ENCODE data around the gene MSANTD3. TPM values are rescaled to one million over a fixed set of nuclear protein-coding genes. Genes with fewer than 3 reads are reported as not detected.
A peak's percentile ranks its signal among the peaks of the same experiment; 100 is the strongest.

The MSANTD3 gene
- total and polyA plus RNA-seq, 2 of the 4 experiments (the other 2 are of a cell fraction) = 45.5 to 55.9 TPM

GRCh38 chr9:100440071-100440470 is 13.1 kb downstream of the MSANTD3 start:
- no peak overlapping the region for H2AK5ac ChIP-seq (ENCODE audit: low read depth, low read length)
- no peak overlapping the region for H3K18ac ChIP-seq (ENCODE audit: low read depth, low read length)
- no peak overlapping the region for H4K8ac ChIP-seq (ENCODE audit: low read depth in 2 of 2, low read length in 2 of 2)
- dilution Hi-C loops (cut with HindIII; ENCODE audit: low sequenced_read_pairs, unreplicated experiment) = no loop called here
- no peak overlapping the region for H2BK20ac ChIP-seq (ENCODE audit: low read depth, low read length)
- H3K4me2 ChIP-seq (ENCODE audit: low read depth, low read length) = no peak overlapping the region
- no CpG with 5 or more reads among the region's 3 CpGs for WGBS, 2 experiments (ENCODE audit: extremely low coverage in 2 of 2, insufficient read length in 1 of 2)
- ATAC-seq (ENCODE audit: low read depth) (peak; percentile 68), DNase-seq (peak; percentile 76)
- no peak for TF ChIP-seq BHLHE40 (IDR thresholded peaks at IDR 0.05; ENCODE audit: low read depth, low read length)
- TF ChIP-seq SMC3 (IDR thresholded peaks at IDR 0.05; ENCODE audit: low read depth, low read length) = no peak
- no peak for TF ChIP-seq ELK1 (IDR thresholded peaks at IDR 0.05; ENCODE audit: borderline replicate concordance, low read depth, low read length)
- TF ChIP-seq CHD1 (IDR thresholded peaks at IDR 0.05; ENCODE audit: low read depth, low read length) = no peak
- TF ChIP-seq RAD21 (IDR thresholded peaks at IDR 0.05; ENCODE audit: low read length) = no peak
- TF ChIP-seq RCOR1 (IDR thresholded peaks at IDR 0.05; ENCODE audit: insufficient replicate concordance, low read length) = peak; percentile 77
- TF ChIP-seq NFE2L2 (IDR thresholded peaks at IDR 0.05; ENCODE audit: low read depth, low read length) = no peak
- no peak for TF ChIP-seq MXI1 (IDR thresholded peaks at IDR 0.05; ENCODE audit: borderline replicate concordance, low read depth, low read length)
- no peak for TF ChIP-seq POLR2A (IDR thresholded peaks at IDR 0.05; ENCODE audit: low read depth, low read length)
- TF ChIP-seq CTCF (conservative IDR thresholded peaks at IDR 0.05; ENCODE audit: low read depth, low read length) = no peak
- no peak for TF ChIP-seq MAZ (IDR thresholded peaks at IDR 0.05; ENCODE audit: borderline replicate concordance, low read depth, low read length)
- TF ChIP-seq FOS (IDR thresholded peaks at IDR 0.05; ENCODE audit: low read depth, low read length) = peak; percentile 23; the same call in 1 of the 2 replicates
- TF ChIP-seq USF2 (IDR thresholded peaks at IDR 0.05; ENCODE audit: low read depth, low read length) = no peak
- TF ChIP-seq MAFK (IDR thresholded peaks at IDR 0.05; ENCODE audit: low read depth, low read length) = peak; percentile 71
- peak; percentile 93 for TF ChIP-seq CEBPB (IDR thresholded peaks at IDR 0.05; ENCODE audit: low read depth, low read length)
- no peak for TF ChIP-seq RFX5 (IDR thresholded peaks at IDR 0.05; ENCODE audit: low read depth, low read length)
- H3K36me3 ChIP-seq (ENCODE audit: control insufficient read depth, insufficient read depth, low read length) = peaks cover 13% of the 10 kb centered on the region
- no peak overlapping the region for H4K5ac ChIP-seq (ENCODE audit: low read depth, low read length)
- peaks cover 5 to 59% of the 10 kb centered on the region in 2 experiments; a peak in 3 of 4 replicates for H3K79me1 ChIP-seq (ENCODE audit: low read depth in 1 of 2, low read length in 2 of 2)
- H3K9ac ChIP-seq (ENCODE audit: low read depth, low read length) = no peak overlapping the region
- H3K27ac ChIP-seq (ENCODE audit: insufficient read depth, low read length) = no peak overlapping the region
- peaks cover 10% of the 10 kb centered on the region for H3K4me1 ChIP-seq (ENCODE audit: control insufficient read depth, insufficient read depth, low read length)
- no peak overlapping the region for H2AK9ac ChIP-seq (replicated peaks; ENCODE audit: low read depth, low read length, poor library complexity)
- no peak overlapping the region for H2AFZ ChIP-seq (replicated peaks; ENCODE audit: low read length, poor library complexity)
- H3K56ac ChIP-seq (ENCODE audit: extremely low read depth, insufficient read depth, low read length) = no peak overlapping the region
- peak overlapping the region; percentile 39 for H2BK5ac ChIP-seq (ENCODE audit: low read depth, low read length, poor library complexity, severe bottlenecking)
- H3K9me3 ChIP-seq (ENCODE audit: control insufficient read depth, insufficient read depth, low read length) = no peaks in the 10 kb centered on the region
- H3K23ac ChIP-seq (ENCODE audit: low read depth, low read length) = no peak overlapping the region
- H3K27me3 ChIP-seq (ENCODE audit: control insufficient read depth, insufficient read depth, low read length) = no peaks in the 10 kb centered on the region
- no TSS peak for BruUV-seq (replicated peaks)
- H3K4ac ChIP-seq (ENCODE audit: low read depth, low read length) = no peak overlapping the region
- no peak overlapping the region for H3K14ac ChIP-seq (replicated peaks; ENCODE audit: low read depth, low read length)
- no peak overlapping the region for H2BK15ac ChIP-seq (ENCODE audit: low read depth, low read length)
- intact Hi-C loops (cut with micrococcal nuclease) = no loop called here
- POLR2A ChIA-PET (ENCODE audit: unreplicated experiment) = interaction anchor here (0.6 kb wide), 1 partner anchor 33 kb away, joined by 3 read pairs; the partner anchor contains the start of gene TMEFF1
- no peak overlapping the region for H2BK120ac ChIP-seq (ENCODE audit: low read depth, low read length)
- peaks cover 94% of the 10 kb centered on the region for H4K20me1 ChIP-seq (ENCODE audit: insufficient read depth, low read length)
- CTCF ChIA-PET = interaction anchor here (0.6 kb wide), 1 partner anchor 1435 kb away, joined by 3 read pairs; no protein-coding TSS in a partner anchor
- peaks cover 23% of the 10 kb centered on the region for H3K9me1 ChIP-seq (ENCODE audit: insufficient read depth, low read length)
- in situ Hi-C loops (cut with MboI; ENCODE audit: low sequenced_read_pairs) = no loop called here
- H3K4me3 ChIP-seq (ENCODE audit: insufficient read depth, low read depth, low read length) = no peak overlapping the region
- no peak overlapping the region for H4K91ac ChIP-seq (ENCODE audit: insufficient read depth, low read depth, low read length)
